ENCODE measurements around the gene ITK.

The ITK gene

GRCh38 chr5:157283434-157283833 is 102.8 kb downstream of the ITK start:
- no peak for DNase-seq

- DNase-seq, result no peak
Measured at GRCh38 chr5:157284458-157285212, 104.0 kb downstream of the ITK start.

GRCh38 chr5:157285310-157286035 is 104.8 kb downstream of the ITK start:
- DNase-seq, result no peak

- DNase-seq, result no peak
Measured at GRCh38 chr5:157286761-157287211, 106.1 kb downstream of the ITK start.

- no peak for DNase-seq
Measured at GRCh38 chr5:157288405-157289163, 107.9 kb downstream of the ITK start.

- no peak for DNase-seq
Measured at GRCh38 chr5:157289164-157289819, 108.7 kb downstream of the ITK start.

- DNase-seq, result no peak
Measured at GRCh38 chr5:157290156-157290980, 109.7 kb downstream of the ITK start.

GRCh38 chr5:157290981-157291711 is 110.5 kb downstream of the ITK start:
- DNase-seq, result peak; percentile 44

GRCh38 chr5:157292599-157292998 is 112.0 kb downstream of the ITK start:
- DNase-seq, result no peak

- no peak for DNase-seq
Measured at GRCh38 chr5:157294407-157295091, 113.9 kb downstream of the ITK start.

- no peak for DNase-seq
Measured at GRCh38 chr5:157295247-157295646, 114.6 kb downstream of the ITK start.

GRCh38 chr5:157300564-157300963 is 119.9 kb downstream of the ITK start:
- no peak for DNase-seq

- no peak for DNase-seq
Measured at GRCh38 chr5:157301066-157301465, 120.4 kb downstream of the ITK start.

GRCh38 chr5:157303023-157303422 is 122.4 kb downstream of the ITK start:
- DNase-seq, result no peak

GRCh38 chr5:157303667-157304327 is 123.2 kb downstream of the ITK start:
- peak; percentile 32 for DNase-seq
